G401.6 (cell line): Measurements from ENCODE around the gene ADCK2.
"Not testable (repeated sequence)": the region's sequence is repeated elsewhere in the genome, so short reads cannot be mapped to it uniquely, and the experiment has no call there.

Experiments
- FAIRE-seq: peaks from 2 replicates; lab custom pipeline; 2012; peaks lifted over from hg19 to GRCh38; lab: Jason Lieb, UNC

Gene ADCK2

GRCh38 chr7:140672382-140673062 is at the start of gene ADCK2:
ADCK2 (plus strand) TSS chr7:140672945; CDS start chr7:140673331, 386 bp downstream.
- no peak for FAIRE-seq

GRCh38 chr7:140623980-140624379 is 48.8 kb upstream of the ADCK2 start:
- no peak for FAIRE-seq

- FAIRE-seq: no peak
Observed at GRCh38 chr7:140624392-140625191, 48.2 kb upstream of the ADCK2 start.

- FAIRE-seq: not testable (repeated sequence)
Observed at GRCh38 chr7:140625192-140625558, 47.6 kb upstream of the ADCK2 start.

GRCh38 chr7:140625908-140626868 is 46.6 kb upstream of the ADCK2 start:
- FAIRE-seq: no peak

- FAIRE-seq: no peak
Observed at GRCh38 chr7:140631021-140631420, 41.7 kb upstream of the ADCK2 start.

GRCh38 chr7:140631602-140632001 is 41.1 kb upstream of the ADCK2 start:
- FAIRE-seq: no peak

GRCh38 chr7:140635345-140635744 is 37.4 kb upstream of the ADCK2 start:
- no peak for FAIRE-seq

- no peak for FAIRE-seq
Observed at GRCh38 chr7:140635816-140636215, 36.9 kb upstream of the ADCK2 start.

GRCh38 chr7:140637400-140637799 is 35.3 kb upstream of the ADCK2 start:
- FAIRE-seq: no peak

GRCh38 chr7:140638173-140638791 is 34.5 kb upstream of the ADCK2 start:
- FAIRE-seq: no peak

GRCh38 chr7:140639366-140640053 is 33.2 kb upstream of the ADCK2 start:
- no peak for FAIRE-seq

GRCh38 chr7:140640060-140640637 is 32.6 kb upstream of the ADCK2 start:
- no peak for FAIRE-seq

- no peak for FAIRE-seq
Observed at GRCh38 chr7:140640727-140641523, 31.8 kb upstream of the ADCK2 start, which contains the start of gene DENND2A. DENND2A (minus strand) TSS chr7:140640813; CDS start chr7:140602397, 38,416 bp downstream.

- FAIRE-seq: no peak
Observed at GRCh38 chr7:140641524-140642195, 31.1 kb upstream of the ADCK2 start.

- FAIRE-seq: no peak
Observed at GRCh38 chr7:140643416-140643815, 29.3 kb upstream of the ADCK2 start.

- not testable (repeated sequence) for FAIRE-seq
Observed at GRCh38 chr7:140644761-140645160, 28.0 kb upstream of the ADCK2 start.

- FAIRE-seq: no peak
Observed at GRCh38 chr7:140645166-140645900, 27.4 kb upstream of the ADCK2 start.
